H9 (cell line): Measurements from ENCODE around the gene SSNA1. TPM values are rescaled to one million over a fixed set of nuclear protein-coding genes. Genes with fewer than 3 reads are reported as not detected.

ENCODE experiments used
- DNase-seq: peaks from one replicate; pipeline ENCODE4 v3.0.0-alpha.2; 2017
- H2AFZ ChIP-seq: one replicate; pipeline ENCODE4 v1.6.1; 2013; ENCODE audit warnings: mild to moderate bottlenecking, low read length, control low read depth, moderate library complexity
- H2AK5ac ChIP-seq: 2 replicates; pipeline ENCODE4 v1.6.1; 2013; ENCODE audit warnings: low read length, control low read depth, mixed read lengths; ENCODE audit not compliant: insufficient read length
- H2BK120ac ChIP-seq: one replicate; pipeline ENCODE4 v1.6.1; 2013; ENCODE audit warnings: low read depth, mild to moderate bottlenecking, low read length, control low read depth, inconsistent platforms; ENCODE audit not compliant: poor library complexity, severe bottlenecking
- H2BK12ac ChIP-seq: 2 replicates; pipeline ENCODE4 v1.6.1; 2013; ENCODE audit warnings: low read length, control low read depth, mixed read lengths, low read depth; ENCODE audit not compliant: insufficient read length
- H2BK15ac ChIP-seq: 2 replicates; pipeline ENCODE4 v1.6.1; 2013; ENCODE audit warnings: low read depth, low read length, control low read depth
- H2BK20ac ChIP-seq: one replicate; pipeline ENCODE4 v1.6.1; 2013; ENCODE audit warnings: low read depth, mild to moderate bottlenecking, low read length, control low read depth, inconsistent platforms; ENCODE audit not compliant: poor library complexity, severe bottlenecking
- H2BK5ac ChIP-seq: 2 replicates; pipeline ENCODE4 v1.6.1; 2013; ENCODE audit warnings: low read length, control low read depth, mixed read lengths; ENCODE audit not compliant: insufficient read length
- H3K14ac ChIP-seq: 2 replicates; pipeline ENCODE4 v1.6.1; 2013; ENCODE audit warnings: low read length, control low read depth; ENCODE audit not compliant: insufficient read depth
- H3K18ac ChIP-seq: 2 replicates; pipeline ENCODE4 v1.6.1; 2013; ENCODE audit warnings: low read depth, mild to moderate bottlenecking, mixed read lengths, low read length, control low read depth; ENCODE audit not compliant: insufficient read length
- H3K23ac ChIP-seq: 2 replicates; pipeline ENCODE4 v1.6.1; 2013; ENCODE audit warnings: low read length, control low read depth, mixed read lengths, low read depth; ENCODE audit not compliant: insufficient read length
- H3K23me2 ChIP-seq: 2 replicates; pipeline ENCODE4 v1.6.1; 2013; ENCODE audit warnings: low read depth, mild to moderate bottlenecking, mixed read lengths, low read length, control low read depth; ENCODE audit not compliant: insufficient read length, poor library complexity, severe bottlenecking
- H3K27ac ChIP-seq: 2 replicates; pipeline ENCODE4 v1.5.1; 2013; ENCODE audit warnings: low read length, control low read depth, mixed read lengths, low read depth; ENCODE audit not compliant: insufficient read length
- H3K27me3 ChIP-seq: 2 replicates; pipeline ENCODE4 v1.6.1; 2013; ENCODE audit warnings: low read length, control low read depth, inconsistent platforms; ENCODE audit not compliant: insufficient read depth
- H3K4ac ChIP-seq: 2 replicates; pipeline ENCODE4 v1.6.1; 2013; ENCODE audit warnings: low read depth, mild to moderate bottlenecking, control low read depth, inconsistent platforms, low read length, moderate library complexity
- H3K4me1 ChIP-seq: 2 replicates; pipeline ENCODE4 v1.6.1; 2013; ENCODE audit warnings: low read length, control low read depth, inconsistent platforms; ENCODE audit not compliant: insufficient read depth
- H3K4me2 ChIP-seq: 2 replicates; pipeline ENCODE4 v1.6.1; 2013; ENCODE audit warnings: low read length, control low read depth, mixed read lengths; ENCODE audit not compliant: insufficient read length, insufficient read depth
- H3K56ac ChIP-seq: 2 replicates; pipeline ENCODE4 v1.6.1; 2013; ENCODE audit warnings: low read depth, mild to moderate bottlenecking, mixed read lengths, low read length, control low read depth; ENCODE audit not compliant: insufficient read length
- H3K79me1 ChIP-seq: 2 replicates; pipeline ENCODE4 v1.6.1; 2013; ENCODE audit warnings: low read depth, mild to moderate bottlenecking, moderate library complexity, low read length, control low read depth, inconsistent platforms; ENCODE audit not compliant: insufficient read depth, poor library complexity, severe bottlenecking
- H3K79me2 ChIP-seq: 2 replicates; pipeline ENCODE4 v1.6.1; 2013; ENCODE audit warnings: low read length, control low read depth, inconsistent platforms; ENCODE audit not compliant: insufficient read depth
- H3K9ac ChIP-seq: 2 replicates; pipeline ENCODE4 v1.6.1; 2013; ENCODE audit warnings: low read length, control low read depth, mixed read lengths; ENCODE audit not compliant: insufficient read length; ENCODE audit errors: extremely low read depth
- H3K9me3 ChIP-seq: one replicate; pipeline ENCODE4 v1.6.1; 2013; ENCODE audit warnings: low read depth, low read length, inconsistent platforms; ENCODE audit not compliant: control insufficient read depth
- H3T11ph ChIP-seq: one replicate; pipeline ENCODE4 v1.6.1; 2013; ENCODE audit warnings: mild to moderate bottlenecking, low read length, control low read depth, inconsistent platforms
- H4K20me1 ChIP-seq: one replicate; pipeline ENCODE4 v1.6.1; 2013; ENCODE audit not compliant: control insufficient read depth, insufficient read length, insufficient read depth
- H4K5ac ChIP-seq: 2 replicates; pipeline ENCODE4 v1.6.1; 2013; ENCODE audit warnings: low read depth, mild to moderate bottlenecking, mixed read lengths, low read length, control low read depth; ENCODE audit not compliant: insufficient read length
- H4K8ac ChIP-seq: replicated peaks from 2 replicates; pipeline ENCODE4 v1.6.1; 2013; ENCODE audit warnings: low read length, control low read depth, mixed read lengths, low read depth; ENCODE audit not compliant: insufficient read length
- H4K91ac ChIP-seq: 2 replicates; pipeline ENCODE4 v1.6.1; 2013; ENCODE audit warnings: low read depth, mild to moderate bottlenecking, moderate library complexity, mixed read lengths, low read length, control low read depth; ENCODE audit not compliant: insufficient read length
- H3K27ac Mint-ChIP-seq, 3 experiments: 2 replicates in 2 of 3; 3 replicates in 1 of 3; pipeline ENCODE4 v1.8.0; 2020 to 2021; ENCODE audit warnings: mixed read lengths in 3 of 3, mild to moderate bottlenecking in 1 of 3, moderate library complexity in 1 of 3
- H3K27me3 Mint-ChIP-seq: 2 replicates; pipeline ENCODE4 v1.8.0; 2021; ENCODE audit warnings: low read depth, mild to moderate bottlenecking, moderate library complexity, mixed read lengths
- H3K36me3 Mint-ChIP-seq, 3 experiments: 2 replicates in 2 of 3; 3 replicates in 1 of 3; pipeline ENCODE4 v1.8.0; 2020 to 2021; ENCODE audit warnings: low read depth in 3 of 3, mixed read lengths in 3 of 3; ENCODE audit not compliant: insufficient read depth in 1 of 3
- H3K4me1 Mint-ChIP-seq, 2 experiments: 2 replicates each; pipeline ENCODE4 v1.8.0; 2020; ENCODE audit warnings: mixed read lengths in 2 of 2
- H3K4me3 Mint-ChIP-seq, 2 experiments: 2 replicates in 1 of 2; 3 replicates in 1 of 2; pipeline ENCODE4 v1.8.0; 2020 to 2021; ENCODE audit warnings: mild to moderate bottlenecking in 2 of 2, mixed read lengths in 2 of 2, moderate library complexity in 1 of 2
- H3K9me3 Mint-ChIP-seq, 2 experiments: 2 replicates in 1 of 2; 3 replicates in 1 of 2; pipeline ENCODE4 v1.8.0; 2020; ENCODE audit warnings: mild to moderate bottlenecking in 2 of 2, mixed read lengths in 2 of 2, moderate library complexity in 1 of 2
- WGBS: extraction: QIAGEN DNeasy Blood & Tissue Kit; methylation state at CpG from one replicate; pipeline ENCODE4 v1.1.7; 2013; ENCODE audit warnings: missing lambda C conversion rate, low lambda C conversion rate, mixed read lengths; ENCODE audit not compliant: insufficient read length; ENCODE audit errors: extremely low coverage; 5-methylcytosine and 5-hydroxymethylcytosine counted together
- total RNA-seq: library from RNA; stranded (reverse); gene quantifications from 2 replicates; pipeline ENCODE4 v1.2.1, GENCODE V29; 2021
- TF ChIP-seq, protein P1 (sequence below): fragments of 200-600 bp; sonication (generic); conservative IDR thresholded peaks from 3 replicates; pipeline ENCODE4 v1.8.0; 2021; ENCODE audit warnings: antibody characterized with exemption, mild to moderate bottlenecking

Gene SSNA1
- total RNA-seq, 1 experiment from 2014 or later, result 69.2 TPM

DNA sequence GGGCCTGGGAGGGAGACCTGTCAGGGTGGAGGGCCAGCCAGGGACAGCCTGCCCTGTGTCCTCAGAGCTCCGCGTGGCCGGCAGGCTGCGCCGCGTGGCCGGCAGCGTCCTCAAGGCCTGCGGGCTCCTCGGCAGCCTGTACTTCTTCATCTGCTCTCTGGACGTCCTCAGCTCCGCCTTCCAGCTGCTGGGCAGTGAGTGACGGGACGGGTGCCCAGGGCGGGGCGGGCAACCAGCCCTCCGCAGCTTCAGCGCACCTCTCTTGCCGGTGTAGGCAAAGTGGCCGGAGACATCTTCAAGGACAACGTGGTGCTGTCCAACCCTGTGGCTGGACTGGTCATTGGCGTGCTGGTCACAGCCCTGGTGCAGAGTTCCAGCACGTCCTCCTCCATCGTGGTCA is 44.0 kb downstream of the SSNA1 start:
- peaks cover 7 to 13% of the 10 kb centered on the region in 2 experiments for H3K4me1 Mint-ChIP-seq
- H3K4me1 ChIP-seq, result peaks cover 3% of the 10 kb centered on the region; the same call in 1 of the 2 replicates
- H3K23me2 ChIP-seq, result no peaks in the 10 kb centered on the region
- H3K14ac ChIP-seq, result no peak overlapping the region
- no peaks in the 10 kb centered on the region for H3K36me3 Mint-ChIP-seq
- no peak for DNase-seq
- peak overlapping the region; percentile 71; the same call in 1 of the 2 replicates for H2BK15ac ChIP-seq
- no peak overlapping the region for H3K27ac Mint-ChIP-seq
- no peak overlapping the region for H3K4ac ChIP-seq
- no peak overlapping the region for H3K23ac ChIP-seq
- H3K9me3 Mint-ChIP-seq, result no peaks in the 10 kb centered on the region
- H2BK120ac ChIP-seq, result no peak overlapping the region
- no peak overlapping the region for H2BK12ac ChIP-seq
- H3K27me3 Mint-ChIP-seq, result peaks cover 7% of the 10 kb centered on the region
- H3K4me3 Mint-ChIP-seq, result no peak overlapping the region
- no peak overlapping the region for H2BK5ac ChIP-seq
- no peak overlapping the region for H4K8ac ChIP-seq
- H4K91ac ChIP-seq, result no peak overlapping the region
- no peak overlapping the region for H3K9ac ChIP-seq
- no peaks in the 10 kb centered on the region for H3K27me3 ChIP-seq
- no peak overlapping the region for H3T11ph ChIP-seq
- no peak overlapping the region for H3K18ac ChIP-seq
- no peaks in the 10 kb centered on the region for H3K9me3 ChIP-seq
- H4K20me1 ChIP-seq, result no peaks in the 10 kb centered on the region
- H3K56ac ChIP-seq, result no peak overlapping the region
- no CpG with 5 or more reads among the region's 24 CpGs for WGBS
- no peaks in the 10 kb centered on the region for H3K79me2 ChIP-seq
- TF ChIP-seq, protein P1, sequence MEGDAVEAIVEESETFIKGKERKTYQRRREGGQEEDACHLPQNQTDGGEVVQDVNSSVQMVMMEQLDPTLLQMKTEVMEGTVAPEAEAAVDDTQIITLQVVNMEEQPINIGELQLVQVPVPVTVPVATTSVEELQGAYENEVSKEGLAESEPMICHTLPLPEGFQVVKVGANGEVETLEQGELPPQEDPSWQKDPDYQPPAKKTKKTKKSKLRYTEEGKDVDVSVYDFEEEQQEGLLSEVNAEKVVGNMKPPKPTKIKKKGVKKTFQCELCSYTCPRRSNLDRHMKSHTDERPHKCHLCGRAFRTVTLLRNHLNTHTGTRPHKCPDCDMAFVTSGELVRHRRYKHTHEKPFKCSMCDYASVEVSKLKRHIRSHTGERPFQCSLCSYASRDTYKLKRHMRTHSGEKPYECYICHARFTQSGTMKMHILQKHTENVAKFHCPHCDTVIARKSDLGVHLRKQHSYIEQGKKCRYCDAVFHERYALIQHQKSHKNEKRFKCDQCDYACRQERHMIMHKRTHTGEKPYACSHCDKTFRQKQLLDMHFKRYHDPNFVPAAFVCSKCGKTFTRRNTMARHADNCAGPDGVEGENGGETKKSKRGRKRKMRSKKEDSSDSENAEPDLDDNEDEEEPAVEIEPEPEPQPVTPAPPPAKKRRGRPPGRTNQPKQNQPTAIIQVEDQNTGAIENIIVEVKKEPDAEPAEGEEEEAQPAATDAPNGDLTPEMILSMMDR, result no peak
- H3K27ac ChIP-seq, result no peak overlapping the region
- H2AFZ ChIP-seq, result no peak overlapping the region
- no peak overlapping the region for H2AK5ac ChIP-seq
- no peaks in the 10 kb centered on the region for H3K79me1 ChIP-seq
- H4K5ac ChIP-seq, result no peak overlapping the region
- no peak overlapping the region for H2BK20ac ChIP-seq
- no peak overlapping the region for H3K4me2 ChIP-seq
